GM19238 (cell line): ENCODE data around the gene NPAP1.
"Not testable (repeated sequence)": the region's sequence is repeated elsewhere in the genome, so short reads cannot be mapped to it uniquely, and the experiment has no call there.

Experiments
- DNase-seq: peaks from one replicate; pipeline ENCODE4 v3.0.0; 2011; ENCODE audit warnings: low spot score; ENCODE audit not compliant: insufficient read length

The NPAP1 gene

DNA sequence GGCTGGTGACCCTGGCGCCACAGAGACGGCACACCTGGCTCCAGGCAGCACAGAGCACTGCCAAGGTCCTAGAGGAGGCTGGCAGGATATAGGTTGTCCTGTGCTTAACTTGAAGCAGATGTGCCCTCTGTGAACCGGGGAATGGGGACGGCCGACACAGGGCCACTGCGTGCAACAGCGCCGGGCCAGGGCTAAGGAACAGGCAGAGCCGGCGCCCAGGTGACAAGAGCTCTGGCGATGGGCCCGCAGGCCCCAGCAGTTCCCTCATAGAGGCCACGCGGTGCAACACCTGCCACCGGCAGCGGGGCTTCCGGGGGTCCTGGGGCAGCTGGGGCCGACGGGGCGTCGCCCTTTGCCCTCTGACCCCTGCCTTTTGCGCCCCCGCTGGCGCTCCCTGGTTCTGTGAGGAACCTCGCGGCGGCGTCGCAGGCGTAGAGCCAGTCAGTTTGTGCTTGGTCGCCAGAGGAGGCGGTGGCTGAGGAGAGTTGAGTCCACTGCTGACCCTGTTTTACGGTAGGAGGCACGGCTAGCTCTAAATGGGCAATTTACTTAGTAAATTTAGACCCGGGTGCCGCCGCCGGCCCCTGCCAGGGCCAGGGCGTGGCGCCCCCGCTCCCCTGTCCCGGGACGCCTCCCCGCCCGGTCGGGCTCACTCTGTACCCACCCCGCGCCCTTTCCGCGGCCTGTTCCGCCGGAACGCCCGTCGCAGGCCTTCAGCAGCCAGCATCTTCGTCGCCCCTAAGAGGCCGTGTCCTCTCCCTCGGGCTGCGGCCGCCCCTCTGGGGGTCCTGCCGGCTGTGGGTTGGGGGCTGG is at the start of gene NPAP1:
Gene NPAP1 (plus strand): TSS at position 444 of the 813 bp plus-strand sequence. CDS start 93 bp downstream, at position 537.
- DNase-seq: no peak

DNA sequence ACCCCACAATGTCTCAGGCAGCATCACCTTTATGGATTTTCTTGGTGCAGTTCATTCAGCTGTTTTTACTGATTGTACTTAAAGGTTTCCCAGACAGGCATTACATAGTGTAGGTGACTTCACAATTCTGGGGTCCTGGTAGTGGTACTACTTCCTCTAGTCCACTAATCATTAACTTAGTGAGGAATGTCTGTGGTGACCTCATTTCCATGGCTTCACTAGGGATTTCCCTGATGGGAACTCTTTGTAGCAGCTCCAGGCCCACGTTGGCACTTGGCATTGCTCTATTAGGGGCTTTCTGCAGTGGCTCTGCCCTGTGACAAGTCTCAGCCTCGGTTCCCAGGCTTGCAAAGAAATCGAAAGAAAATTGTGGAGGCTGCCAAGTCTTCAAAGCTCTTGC is 48.1 kb upstream of the NPAP1 start:
- DNase-seq: no peak

- DNase-seq: no peak
Observed at GRCh38 chr15:24633082-24633481, 42.5 kb upstream of the NPAP1 start.

- not testable (repeated sequence) for DNase-seq
Observed at GRCh38 chr15:24639412-24639811, 36.2 kb upstream of the NPAP1 start.

DNA sequence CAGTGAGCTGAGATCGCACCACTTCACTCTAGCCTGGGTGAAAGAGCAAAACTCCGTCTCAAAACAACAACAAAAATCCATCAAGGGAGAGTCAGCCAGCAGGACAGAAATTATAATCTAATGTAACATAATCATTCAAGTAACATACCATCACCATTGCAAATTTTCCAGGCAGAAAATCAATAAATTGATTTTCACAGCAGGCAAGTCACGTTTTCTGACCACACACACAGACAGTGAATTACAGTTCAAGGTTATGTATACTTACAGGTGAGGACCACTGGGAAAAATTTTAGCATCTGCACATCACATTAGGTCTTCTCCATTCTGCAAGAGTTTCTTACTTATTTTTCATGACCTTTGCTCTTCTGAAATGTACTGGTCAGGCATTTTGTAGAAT is 29.9 kb upstream of the NPAP1 start:
- DNase-seq: no peak

DNA sequence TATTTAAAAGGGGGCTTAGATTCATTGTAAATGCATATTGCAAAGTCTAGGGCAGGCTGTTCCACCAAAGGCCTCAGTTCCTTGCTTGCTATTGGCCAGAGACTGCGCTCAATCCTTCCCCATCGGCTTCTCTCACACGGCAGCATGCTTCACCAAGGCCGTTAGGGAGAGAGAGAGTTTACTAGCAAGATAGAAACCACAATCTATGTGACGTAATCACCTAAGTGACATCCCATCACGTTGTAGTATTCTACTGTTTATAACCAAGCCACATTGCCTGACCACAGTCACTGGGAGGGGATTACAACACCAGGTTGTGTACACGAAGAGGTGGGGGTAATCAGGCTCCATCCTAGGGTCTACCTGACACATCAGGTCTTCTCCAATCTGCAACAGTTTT is 16.0 kb upstream of the NPAP1 start:
- DNase-seq: no peak

DNA sequence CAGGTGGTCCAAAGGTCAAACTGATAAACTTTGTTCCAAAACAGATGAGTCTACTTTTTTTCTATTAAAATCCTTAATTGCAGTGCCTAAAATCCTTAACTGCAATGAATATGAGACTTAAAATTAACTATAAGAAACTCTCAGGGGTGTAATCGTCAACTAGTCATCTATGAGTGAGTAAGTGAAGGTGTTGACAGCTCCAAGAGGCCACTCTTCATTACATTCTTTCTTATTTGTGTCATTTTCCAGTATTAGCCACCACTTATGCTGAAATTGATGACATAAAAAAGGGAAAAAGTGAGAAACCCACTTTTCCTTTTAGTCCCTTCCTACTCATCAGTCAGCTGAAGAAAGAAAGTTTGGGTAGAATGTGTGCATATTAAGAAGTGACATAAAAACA is 12.6 kb upstream of the NPAP1 start:
- DNase-seq: no peak

DNA sequence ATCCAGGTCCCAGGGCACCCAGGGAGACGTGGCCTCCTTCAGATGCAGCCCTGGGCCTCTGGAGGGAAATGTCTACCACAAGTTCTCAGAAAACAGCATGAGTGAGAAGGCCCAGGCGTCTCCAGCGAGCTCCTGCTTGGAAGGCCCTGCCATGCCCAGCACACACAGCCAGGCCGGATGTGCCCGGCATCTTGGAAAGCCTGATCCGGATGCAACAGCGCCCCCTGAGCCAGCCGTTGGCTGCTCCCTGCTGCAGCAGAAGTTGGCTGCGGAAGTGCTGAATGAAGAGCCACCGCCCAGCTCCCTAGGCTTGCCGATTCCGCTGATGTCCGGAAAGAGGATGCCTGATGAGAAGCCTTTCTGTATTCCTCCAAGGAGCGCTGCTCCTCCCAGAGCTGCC is 856 bp downstream of the NPAP1 start:
- no peak for DNase-seq

- DNase-seq: no peak
Observed at GRCh38 chr15:24678485-24678884, 2.9 kb downstream of the NPAP1 start.

GRCh38 chr15:24682002-24682401 is 6.4 kb downstream of the NPAP1 start:
- DNase-seq: no peak

- DNase-seq: not testable (repeated sequence)
Observed at GRCh38 chr15:24682905-24683304, 7.3 kb downstream of the NPAP1 start.

DNA sequence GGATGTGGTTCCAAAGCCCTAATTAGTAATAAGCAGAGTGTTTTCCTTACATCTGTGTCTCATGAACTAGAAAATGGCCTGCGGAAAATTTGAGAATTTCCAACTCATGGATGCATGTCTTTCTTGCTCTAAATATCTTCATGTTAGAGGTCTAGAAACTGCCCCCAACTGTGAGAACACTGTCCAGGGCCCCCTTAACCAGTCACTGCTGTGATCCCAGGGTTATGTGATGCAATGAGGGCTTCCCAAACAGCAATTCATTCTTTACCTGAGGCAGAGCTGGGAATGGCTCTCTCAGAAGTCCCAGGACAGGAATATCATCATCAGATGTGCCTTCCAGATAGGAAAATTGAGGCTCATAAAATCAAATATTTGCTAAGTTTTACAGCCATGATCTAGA is 8.2 kb downstream of the NPAP1 start:
- no peak for DNase-seq

- DNase-seq: no peak
Observed at GRCh38 chr15:24684313-24684712, 8.7 kb downstream of the NPAP1 start.

DNA sequence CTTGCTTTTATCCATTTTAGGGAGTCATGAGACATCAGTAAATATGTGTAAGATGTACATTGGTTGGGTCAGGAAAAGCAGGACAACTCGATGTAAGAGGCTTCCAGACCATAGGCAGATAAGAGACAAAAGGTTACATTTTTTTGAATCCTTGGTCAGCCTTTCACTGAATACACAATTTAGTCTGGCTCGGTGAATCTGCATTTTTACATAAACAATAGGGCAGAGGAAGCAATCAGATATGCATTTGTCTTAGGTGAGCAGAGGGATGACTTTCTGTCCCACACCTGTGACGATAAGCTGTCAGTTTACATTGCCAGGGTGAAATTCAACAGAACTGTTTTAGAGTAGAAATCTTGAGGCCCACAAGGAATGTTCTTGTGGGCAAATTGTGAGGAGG is 20.6 kb downstream of the NPAP1 start:
- DNase-seq: no peak

- no peak for DNase-seq
Observed at GRCh38 chr15:24696842-24697241, 21.3 kb downstream of the NPAP1 start.

DNA sequence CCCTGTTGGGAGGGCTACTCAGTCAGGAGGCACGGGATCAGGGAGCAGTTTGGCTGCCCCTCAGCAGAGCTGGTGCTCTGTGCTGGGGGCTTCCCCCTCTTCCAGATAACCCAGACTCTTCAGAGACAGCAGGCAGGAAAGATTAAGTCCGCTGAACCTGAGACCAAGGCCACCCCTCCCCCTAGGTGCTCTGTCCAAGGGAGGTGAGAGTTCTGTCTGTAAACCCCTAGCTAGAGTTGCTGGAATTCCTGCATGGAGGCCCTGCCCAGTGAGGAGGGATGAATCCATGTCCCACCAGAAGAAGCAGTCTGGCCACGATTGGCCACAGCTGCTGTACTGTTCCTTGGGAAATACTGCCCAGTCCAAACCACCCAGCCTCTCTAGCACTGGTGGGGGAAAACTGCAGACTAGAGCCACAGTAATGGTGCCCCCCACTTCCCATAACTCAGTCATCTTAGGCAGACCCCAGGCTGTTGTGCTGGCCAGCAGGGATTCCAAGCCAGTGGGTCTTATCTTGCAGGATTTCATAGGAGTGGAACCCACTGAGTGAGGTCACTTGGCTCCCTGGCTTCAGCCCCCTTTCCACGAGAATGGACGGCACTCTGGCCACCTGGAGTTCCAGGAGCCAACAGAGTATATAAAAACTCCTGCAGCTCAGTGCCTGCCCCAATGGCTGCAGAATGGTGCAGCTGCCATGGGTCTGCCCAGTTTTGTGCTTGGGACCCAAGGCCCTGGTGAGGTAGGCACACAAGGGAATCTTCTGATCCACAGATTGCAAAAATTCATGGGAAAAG is 42.9 kb downstream of the NPAP1 start:
- no peak for DNase-seq

DNA sequence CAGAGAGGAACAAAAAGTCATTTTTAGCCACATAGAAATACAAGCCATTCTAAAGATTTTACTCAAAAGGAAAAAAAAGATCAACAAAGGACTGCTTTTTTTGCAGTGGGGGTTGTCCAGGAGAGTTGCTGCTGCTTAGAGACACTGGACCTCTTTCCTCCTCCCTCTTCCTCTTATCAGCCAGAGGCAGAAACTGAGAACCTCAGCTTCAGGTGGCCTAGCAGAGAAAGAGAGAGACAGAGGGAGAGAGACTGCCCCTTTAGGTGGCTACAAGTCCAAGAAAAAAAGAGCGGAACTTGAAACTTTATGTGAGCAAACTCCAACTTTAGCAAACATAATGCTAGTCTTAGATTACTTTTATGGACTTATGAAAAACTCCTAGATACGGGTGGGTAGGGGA is 54.2 kb downstream of the NPAP1 start:
- DNase-seq: no peak
